Peyer's patch (tissue), 4 donors: Measurements from ENCODE around the gene SDHAF3.

ENCODE experiments used
- POLR2A ChIP-seq, 2 donors: fragments of 450-650 bp; IDR thresholded peaks; one replicate each; pipeline ENCODE4 v1.5.1; 2017; ENCODE audit warnings: antibody characterized with exemption in 2 of 2, mild to moderate bottlenecking in 2 of 2, moderate library complexity in 2 of 2
- TF ChIP-seq, protein P1 (sequence below), 6 experiments: fragments of 450-650 bp in 4 of 6; fragments of 200-600 bp in 2 of 6; sonication (generic) in 1 of 6; IDR thresholded peaks; one replicate each; pipeline ENCODE4 v1.5.1; 2017 to 2019; ENCODE audit warnings: antibody characterized with exemption in 6 of 6, mild to moderate bottlenecking in 3 of 6, moderate library complexity in 1 of 6

DNA sequence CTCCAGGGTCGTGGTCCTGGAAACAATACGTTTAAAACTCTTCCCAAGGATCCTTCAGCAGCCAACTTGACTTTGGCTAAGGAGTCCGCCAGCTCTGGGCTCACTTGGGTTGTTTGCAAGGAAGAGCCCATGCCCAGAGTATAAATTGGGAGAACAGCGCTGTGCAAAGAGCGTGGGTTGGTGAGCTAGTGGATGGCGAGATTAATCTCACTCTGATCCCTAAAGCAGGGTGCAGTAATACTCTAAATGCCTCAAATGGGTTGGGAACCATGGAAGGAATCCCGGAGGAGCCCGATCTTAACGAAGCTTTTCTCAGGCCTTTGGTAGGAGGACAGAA is 495 bp upstream of the SDHAF3 start:
- TF ChIP-seq, protein P1, sequence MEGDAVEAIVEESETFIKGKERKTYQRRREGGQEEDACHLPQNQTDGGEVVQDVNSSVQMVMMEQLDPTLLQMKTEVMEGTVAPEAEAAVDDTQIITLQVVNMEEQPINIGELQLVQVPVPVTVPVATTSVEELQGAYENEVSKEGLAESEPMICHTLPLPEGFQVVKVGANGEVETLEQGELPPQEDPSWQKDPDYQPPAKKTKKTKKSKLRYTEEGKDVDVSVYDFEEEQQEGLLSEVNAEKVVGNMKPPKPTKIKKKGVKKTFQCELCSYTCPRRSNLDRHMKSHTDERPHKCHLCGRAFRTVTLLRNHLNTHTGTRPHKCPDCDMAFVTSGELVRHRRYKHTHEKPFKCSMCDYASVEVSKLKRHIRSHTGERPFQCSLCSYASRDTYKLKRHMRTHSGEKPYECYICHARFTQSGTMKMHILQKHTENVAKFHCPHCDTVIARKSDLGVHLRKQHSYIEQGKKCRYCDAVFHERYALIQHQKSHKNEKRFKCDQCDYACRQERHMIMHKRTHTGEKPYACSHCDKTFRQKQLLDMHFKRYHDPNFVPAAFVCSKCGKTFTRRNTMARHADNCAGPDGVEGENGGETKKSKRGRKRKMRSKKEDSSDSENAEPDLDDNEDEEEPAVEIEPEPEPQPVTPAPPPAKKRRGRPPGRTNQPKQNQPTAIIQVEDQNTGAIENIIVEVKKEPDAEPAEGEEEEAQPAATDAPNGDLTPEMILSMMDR (IDR thresholded peaks at IDR 0.05) = no peak
- TF ChIP-seq POLR2A (IDR thresholded peaks at IDR 0.05) = no peak
